Lung (tissue), 12 donors: ENCODE measurements around the gene ADAMTS8. TPM values are rescaled to one million over a fixed set of nuclear protein-coding genes. Genes with fewer than 3 reads are reported as not detected.
A peak's percentile ranks its signal among the peaks of the same experiment; 100 is the strongest.

Experiments
- ATAC-seq: fragments of 200-7000 bp; cut with Tn5 transposase; one replicate; pipeline ENCODE4 v1.9.1; 2020; ENCODE audit warnings: moderate number of reproducible peaks; ENCODE audit not compliant: insufficient read depth, low FRiP score
- DNase-seq, 3 donors: peaks; one replicate each; pipeline ENCODE4 v3.0.0-alpha.2; 2013 to 2017
- H3K27ac ChIP-seq, 2 donors: one replicate each; pipeline ENCODE4 v1.5.1; 2013; ENCODE audit warnings: mild to moderate bottlenecking in 2 of 2, moderate library complexity in 2 of 2, control low read depth in 1 of 2, inconsistent platforms in 1 of 2, low read depth in 1 of 2, low read length in 1 of 2
- H3K27me3 ChIP-seq, 3 donors: one replicate each; pipeline ENCODE4 v1.5.1; 2013; ENCODE audit warnings: low read length in 2 of 3; ENCODE audit not compliant: control insufficient read depth in 3 of 3, insufficient read depth in 3 of 3
- H3K36me3 ChIP-seq, 4 donors: one replicate each; pipeline ENCODE4 v1.5.1; 2013; ENCODE audit warnings: low read length in 4 of 4, mild to moderate bottlenecking in 1 of 4, moderate library complexity in 1 of 4; ENCODE audit not compliant: control insufficient read depth in 4 of 4, insufficient read depth in 4 of 4
- H3K4me1 ChIP-seq, 5 donors: one replicate each; pipeline ENCODE4 v1.5.1; 2013; ENCODE audit warnings: low read length in 5 of 5, mild to moderate bottlenecking in 2 of 5, moderate library complexity in 1 of 5; ENCODE audit not compliant: control insufficient read depth in 5 of 5, insufficient read depth in 5 of 5
- H3K4me3 ChIP-seq: one replicate; pipeline ENCODE4 v1.5.1; 2013; ENCODE audit warnings: mild to moderate bottlenecking, control low read depth, moderate library complexity
- H3K9ac ChIP-seq, 2 donors: one replicate each; pipeline ENCODE4 v1.5.1; 2013; ENCODE audit warnings: low read length in 2 of 2, control low read depth in 1 of 2; ENCODE audit not compliant: insufficient read depth in 1 of 2
- H3K9me3 ChIP-seq, 4 donors: one replicate each; pipeline ENCODE4 v1.5.1; 2013; ENCODE audit warnings: low read length in 3 of 4, mild to moderate bottlenecking in 1 of 4, moderate library complexity in 1 of 4; ENCODE audit not compliant: control insufficient read depth in 4 of 4, insufficient read depth in 3 of 4
- CTCF ChIP-seq: IDR thresholded peaks from 2 replicates; pipeline ENCODE4 v1.5.1; 2012; ENCODE audit warnings: mild to moderate bottlenecking; ENCODE audit errors: control extremely low read depth, extremely low read depth
- WGBS, 2 donors: extraction: QIAGEN DNeasy Blood & Tissue Kit; methylation state at CpG; one replicate each; pipeline ENCODE4 v1.1.7; 2013; 5-methylcytosine and 5-hydroxymethylcytosine counted together
- polyA plus RNA-seq, 2 donors: library from polyadenylated mRNA; stranded (reverse); fragments of 200-250 nt; gene quantifications; one replicate each; pipeline ENCODE4 v1.2.1, GENCODE V29; 2013
- total RNA-seq, 2 donors: library from RNA; depleted of rRNA in 1 of 2; stranded (reverse); fragments of >200 nt in 1 of 2; gene quantifications; one replicate each; pipeline ENCODE4 v1.2.1, GENCODE V29; 2014 to 2021
- donor health status: control.
- donor health status: control.
- donor health status: Bipolar disorder and iron deficiency.
- donor health status: healthy.
- donor health status: DM: yes; HTN: yes; CAD: no.

Gene ADAMTS8
- total and polyA plus RNA-seq, 4 donors, result 11.3 to 47.7 (median 22.1) TPM

- Histone ChIP-seq H3K4me1 (peaks cover 0 to 66% (median 20%) of the 10 kb centered on the region in 5 donors), H3K9me3 (no peaks in the 10 kb centered on the region), H3K9ac (no peak overlapping the region), H3K36me3 (no peaks in the 10 kb centered on the region), H3K27me3 (peaks cover 0 to 26% (median 26%) of the 10 kb centered on the region in 3 donors), H3K4me3 (no peak overlapping the region), H3K27ac (no peak overlapping the region)
- DNase-seq, result no peak
- TF ChIP-seq CTCF, result no peak
- ATAC-seq, result no peak
- 85 to 91% methylated on average over 8 of the region's 8 CpGs for WGBS, 2 donors
Observed at GRCh38 chr11:130425156-130425555, 3.3 kb downstream of the ADAMTS8 start.

DNA sequence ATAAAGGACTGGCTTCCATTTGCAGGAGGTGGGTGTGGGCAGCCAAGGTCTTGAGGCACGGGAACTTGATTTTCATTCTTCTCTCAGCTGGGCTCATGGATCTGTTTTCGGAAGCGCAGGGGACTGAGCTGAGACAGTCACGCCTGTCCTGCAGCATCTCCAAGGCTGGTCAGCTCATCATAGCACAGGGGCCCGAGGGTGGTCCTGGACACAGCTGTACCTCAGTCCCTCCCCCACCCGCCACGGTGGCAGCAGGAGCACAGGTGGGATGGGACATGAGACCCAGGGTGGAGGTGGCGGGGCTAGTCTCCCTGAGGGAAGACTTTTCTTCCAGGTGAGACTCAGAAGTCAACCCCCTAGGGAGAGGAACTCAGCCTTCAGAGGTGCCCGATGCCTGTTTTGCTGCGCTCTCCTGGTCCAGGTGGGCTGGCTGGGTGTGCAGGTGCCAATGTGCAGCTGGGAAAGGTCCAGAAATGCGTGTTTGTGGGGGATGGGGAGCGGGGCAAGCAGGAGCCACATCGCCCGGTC, 3.7 kb downstream of the ADAMTS8 start:
- no peak overlapping the region for H3K9ac ChIP-seq
- H3K27ac ChIP-seq, result peak overlapping the region in 1 of 2 donors; percentile 7
- H3K27me3 ChIP-seq, result peaks cover 0 to 22% (median 22%) of the 10 kb centered on the region in 3 donors
- ATAC-seq (no peak), DNase-seq (no peak)
- H3K36me3 ChIP-seq, result no peaks in the 10 kb centered on the region
- 95 to 96% methylated on average over 14 of the region's 14 CpGs for WGBS, 2 donors
- peaks cover 0 to 71% (median 20%) of the 10 kb centered on the region in 5 donors for H3K4me1 ChIP-seq
- H3K4me3 ChIP-seq, result no peak overlapping the region
- no peak for TF ChIP-seq CTCF
- no peaks in the 10 kb centered on the region for H3K9me3 ChIP-seq

DNA sequence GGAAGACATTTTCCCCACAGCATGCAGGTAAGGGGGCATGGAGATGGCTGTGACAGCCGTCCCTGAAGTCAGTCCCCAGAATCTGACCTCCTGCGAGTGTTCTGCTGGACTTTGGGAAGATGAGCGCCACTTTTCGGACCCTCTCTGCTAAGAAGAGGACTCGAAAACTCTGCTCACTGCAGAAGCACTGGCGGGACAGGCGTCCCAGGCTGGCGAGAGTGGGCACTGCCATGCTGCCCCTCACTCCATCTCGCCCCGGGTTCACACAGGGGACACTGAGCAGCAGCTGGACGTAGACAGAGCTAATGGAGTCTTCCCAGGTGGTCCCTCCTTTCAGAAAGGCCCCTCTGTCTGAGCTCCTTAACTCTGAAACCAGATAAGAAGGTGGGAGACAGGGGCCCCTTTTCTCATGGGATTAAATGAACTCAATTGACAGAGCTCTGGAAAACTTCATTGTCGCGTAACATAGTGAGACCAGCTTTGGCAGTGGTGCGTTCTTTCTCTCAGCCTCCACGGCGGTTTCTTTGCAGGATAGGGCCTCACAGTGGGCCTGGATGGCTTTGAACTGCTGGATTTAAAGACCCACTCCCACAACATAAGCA, 4.8 kb downstream of the ADAMTS8 start:
- no peak overlapping the region for H3K4me3 ChIP-seq
- TF ChIP-seq CTCF, result no peak
- no peaks in the 10 kb centered on the region for H3K9me3 ChIP-seq
- no peak for ATAC-seq
- peak in 2 of 3 donors; percentile 69 to 84 for DNase-seq
- H3K9ac ChIP-seq, result peak overlapping the region in 1 of 2 donors; percentile 51
- 91 to 92% methylated on average over 16 of the region's 16 CpGs for whole genome bisulfite sequencing, 2 donors
- peaks cover 0 to 77% (median 20%) of the 10 kb centered on the region in 5 donors for H3K4me1 ChIP-seq
- no peaks in the 10 kb centered on the region for H3K36me3 ChIP-seq
- H3K27ac ChIP-seq, result no peak overlapping the region
- H3K27me3 ChIP-seq, result peaks cover 0 to 16% (median 13%) of the 10 kb centered on the region in 3 donors
